Endothelial cell of umbilical vein (primary cell): Measurements from ENCODE around the gene GGT6. TPM values are rescaled to one million over a fixed set of nuclear protein-coding genes. Genes with fewer than 3 reads are reported as not detected.

Experiments used
- BruUV-seq: library from RNA; stranded (reverse); fragments of 400-500 nt; replicated peaks from 2 replicates; lab custom pipeline; 2021; lab: Mats Ljungman, UMichigan
- CTCF ChIA-PET: fragments of 300-600, 350-600 bp; sonication (Branson Sonifier 250); formaldehyde crosslinking; loops from one replicate; lab custom pipeline; 2021; ENCODE audit warnings: antibody characterized with exemption, inconsistent platforms; lab: Charles Lee
- POLR2A ChIA-PET: fragments of 300-600, 350-600 bp; sonication (Branson Sonifier 250); formaldehyde crosslinking; loops from one replicate; lab custom pipeline; 2021; ENCODE audit warnings: antibody characterized with exemption, inconsistent platforms; lab: Charles Lee
- DNase-seq: peaks from one replicate; pipeline ENCODE4 v3.0.0-alpha.2; 2011; ENCODE audit warnings: low read depth, low spot score
- FAIRE-seq: peaks from 2 replicates; lab custom pipeline; 2011; peaks lifted over from hg19 to GRCh38; lab: Jason Lieb, UNC
- H2AFZ ChIP-seq: 2 replicates; pipeline ENCODE4 v1.6.0; 2012; ENCODE audit warnings: low read depth, low read length, control low read depth, inconsistent platforms
- H3K27ac ChIP-seq: 2 replicates; pipeline ENCODE4 v1.5.1; 2011; ENCODE audit warnings: low read depth, mild to moderate bottlenecking, control low read depth, low read length, moderate library complexity; ENCODE audit not compliant: insufficient read depth
- H3K27me3 ChIP-seq, 2 experiments: 2 replicates each; pipeline versions ENCODE4 v1.6.0 to v1.6.1; 2011; ENCODE audit warnings: low read length in 2 of 2, mixed read lengths in 1 of 2; ENCODE audit not compliant: control insufficient read depth in 2 of 2, insufficient read depth in 2 of 2
- H3K36me3 ChIP-seq, 2 experiments: 2 replicates in 1 of 2; 3 replicates in 1 of 2; pipeline ENCODE4 v1.5.1; 2011; ENCODE audit warnings: low read length in 2 of 2, mild to moderate bottlenecking in 1 of 2, moderate library complexity in 1 of 2; ENCODE audit not compliant: control insufficient read depth in 2 of 2, insufficient read depth in 2 of 2; ENCODE audit errors: extremely low read depth in 1 of 2
- H3K4me1 ChIP-seq: 3 replicates; pipeline ENCODE4 v1.5.1; 2011; ENCODE audit warnings: mild to moderate bottlenecking, low read length; ENCODE audit not compliant: control insufficient read depth, insufficient read depth; ENCODE audit errors: extremely low read depth
- H3K4me2 ChIP-seq: 2 replicates; pipeline ENCODE4 v1.6.1; 2011; ENCODE audit warnings: low read length, control low read depth, mixed read lengths; ENCODE audit not compliant: insufficient read depth
- H3K4me3 ChIP-seq, 3 experiments: fragments of 200-600 bp in 1 of 3; sonication (generic), shearing (Covaris generic) in 1 of 3; replicated peaks in 1 of 3; 2 replicates each; pipeline ENCODE4 v1.5.1; 2011 to 2016; ENCODE audit warnings: control low read depth in 3 of 3, low read length in 3 of 3, mild to moderate bottlenecking in 2 of 3, inconsistent platforms in 1 of 3, low read depth in 1 of 3, moderate library complexity in 1 of 3; ENCODE audit not compliant: insufficient read depth in 1 of 3
- H3K79me2 ChIP-seq: 2 replicates; pipeline ENCODE4 v1.6.0; 2012; ENCODE audit warnings: low read length, inconsistent platforms; ENCODE audit not compliant: control insufficient read depth, insufficient read depth
- H3K9ac ChIP-seq: replicated peaks from 2 replicates; pipeline ENCODE3; 2011; ENCODE audit warnings: low read length, control low read depth; ENCODE audit not compliant: insufficient read depth; ENCODE audit errors: extremely low read depth
- H3K9me1 ChIP-seq: replicated peaks from 3 replicates; pipeline ENCODE4 v1.6.0; 2011; ENCODE audit warnings: mild to moderate bottlenecking, low read length; ENCODE audit not compliant: control insufficient read depth, insufficient read depth; ENCODE audit errors: extremely low read depth
- H3K9me3 ChIP-seq: replicated peaks from 2 replicates; pipeline ENCODE4 v1.5.1; 2012; ENCODE audit warnings: low read length, inconsistent platforms; ENCODE audit not compliant: control insufficient read depth, insufficient read depth
- H4K20me1 ChIP-seq: replicated peaks from 2 replicates; pipeline ENCODE3; 2011; ENCODE audit warnings: mild to moderate bottlenecking, low read length; ENCODE audit not compliant: control insufficient read depth, insufficient read depth; ENCODE audit errors: extremely low read depth
- EZH2 ChIP-seq: IDR thresholded peaks from 2 replicates; pipeline ENCODE4 v1.6.1; 2012; ENCODE audit warnings: borderline replicate concordance, low read depth, mild to moderate bottlenecking, moderate library complexity, low read length, inconsistent platforms; ENCODE audit not compliant: severe bottlenecking
- FOS ChIP-seq: IDR thresholded peaks from 2 replicates; pipeline ENCODE4 v1.6.1; 2011; ENCODE audit warnings: mild to moderate bottlenecking, low read length, moderate library complexity, borderline replicate concordance; ENCODE audit not compliant: insufficient read depth
- GATA2 ChIP-seq: IDR thresholded peaks from 2 replicates; pipeline ENCODE4 v1.7.0; 2011; ENCODE audit warnings: low read depth, mild to moderate bottlenecking, moderate library complexity, mixed read lengths, low read length; ENCODE audit not compliant: insufficient read length, insufficient read depth
- JUN ChIP-seq: IDR thresholded peaks from 2 replicates; pipeline ENCODE4 v1.6.1; 2011; ENCODE audit warnings: borderline replicate concordance, low read depth; ENCODE audit not compliant: insufficient read length, insufficient read depth
- MYC ChIP-seq: IDR thresholded peaks from one replicate; pipeline ENCODE4 v1.6.1; 2011; ENCODE audit warnings: mild to moderate bottlenecking, low read depth, low read length
- POLR2A ChIP-seq: IDR thresholded peaks from 2 replicates; pipeline ENCODE4 v1.6.1; 2012; ENCODE audit warnings: low read depth, mild to moderate bottlenecking, control low read depth, low read length
- POLR2AphosphoS5 ChIP-seq: IDR thresholded peaks from 2 replicates; pipeline ENCODE4 v1.6.1; 2012; ENCODE audit warnings: low read depth, mild to moderate bottlenecking, control low read depth, low read length, moderate library complexity; ENCODE audit not compliant: insufficient read depth
- dilution Hi-C: fragments of 300-500 bp; cut with MboI; formaldehyde crosslinking; loops from one replicate; pipeline ENCODE4 v1.15.0; 2019; ENCODE audit warnings: low sequenced_read_pairs; ENCODE audit not compliant: extremely low pct_ligation_motif_present
- intact Hi-C: fragments of 100-400 bp; cut with micrococcal nuclease; formaldehyde crosslinking; loops from one replicate; pipeline ENCODE4 v1.10.0; 2022
- polyA plus RNA-seq, 4 experiments: library from polyadenylated mRNA; depleted of rRNA in 3 of 4; stranded (reverse) in 3 of 4; unstranded in 1 of 4; fragments of >200 nt; gene quantifications; 2 replicates each; pipeline versions ENCODE4 v1.2.1 to v1.2.3, GENCODE V29; 2011 to 2012; ENCODE audit warnings: missing spikeins in 1 of 4
- total RNA-seq: library from RNA; stranded (reverse); gene quantifications from 2 replicates; pipeline ENCODE4 v1.2.3, GENCODE V29; 2021
- TF ChIP-seq, protein P1 (sequence below), 2 donors: IDR thresholded peaks; 1 replicate in 1 of 2; 2 replicates in 1 of 2; pipeline ENCODE4 v1.5.1; 2011; ENCODE audit warnings: low read length in 2 of 2, mild to moderate bottlenecking in 2 of 2, moderate library complexity in 2 of 2, control low read depth in 1 of 2, inconsistent platforms in 1 of 2, low read depth in 1 of 2; ENCODE audit not compliant: insufficient read depth in 1 of 2; ENCODE audit errors: extremely low read depth in 1 of 2
- TF ChIP-seq, protein P2 (sequence below): IDR thresholded peaks from 2 replicates; pipeline ENCODE4 v1.6.1; 2011; ENCODE audit not compliant: insufficient read depth, insufficient read length

Gene GGT6
- total and polyA plus RNA-seq, 2 donors (not counting 3 experiments of a cell fraction or from before 2014, with no cell fraction given) = not detected

DNA sequence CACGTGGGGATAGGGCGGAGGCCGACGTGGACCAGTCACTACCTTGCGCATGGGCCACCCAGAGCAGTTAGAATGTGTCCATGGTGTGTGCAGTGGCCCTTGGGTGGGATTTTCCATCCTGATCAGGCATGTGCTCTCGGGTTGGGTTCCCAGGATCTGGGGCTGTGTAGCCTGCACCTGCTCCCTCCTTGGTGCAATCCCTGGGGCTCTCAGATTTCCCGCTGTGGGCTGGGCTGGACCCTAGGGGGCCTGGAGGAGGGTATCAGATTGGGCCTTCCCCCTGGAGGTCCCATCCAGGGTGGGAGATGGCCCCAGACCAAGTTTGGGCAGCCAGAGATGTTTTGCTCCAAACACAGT is 25.2 kb upstream of the GGT6 start:
- CTCF ChIA-PET = interaction anchor here (1.0 to 2.5 kb wide), 2 partner anchors 10 to 19 kb away, joined by 3 to 16 read pairs; no protein-coding TSS in a partner anchor
- Histone ChIP-seq H3K27me3 (peaks cover 29 to 35% of the 10 kb centered on the region in 2 experiments), H3K9me1 (no peaks in the 10 kb centered on the region), H4K20me1 (no peaks in the 10 kb centered on the region), H2AFZ (no peak overlapping the region), H3K4me2 (no peak overlapping the region), H3K79me2 (no peaks in the 10 kb centered on the region), H3K36me3 (no peaks in the 10 kb centered on the region), H3K4me3 (no peak overlapping the region), H3K4me1 (no peaks in the 10 kb centered on the region), H3K9ac (no peak overlapping the region), H3K9me3 (no peaks in the 10 kb centered on the region), H3K27ac (no peak overlapping the region)
- intact Hi-C loops (no loop called here), dilution Hi-C loops (no loop called here)
- DNase-seq (no peak), FAIRE-seq (no peak)
- TF ChIP-seq FOS = no peak
- POLR2A ChIA-PET = no interaction called here
- BruUV-seq = no TSS peak

DNA sequence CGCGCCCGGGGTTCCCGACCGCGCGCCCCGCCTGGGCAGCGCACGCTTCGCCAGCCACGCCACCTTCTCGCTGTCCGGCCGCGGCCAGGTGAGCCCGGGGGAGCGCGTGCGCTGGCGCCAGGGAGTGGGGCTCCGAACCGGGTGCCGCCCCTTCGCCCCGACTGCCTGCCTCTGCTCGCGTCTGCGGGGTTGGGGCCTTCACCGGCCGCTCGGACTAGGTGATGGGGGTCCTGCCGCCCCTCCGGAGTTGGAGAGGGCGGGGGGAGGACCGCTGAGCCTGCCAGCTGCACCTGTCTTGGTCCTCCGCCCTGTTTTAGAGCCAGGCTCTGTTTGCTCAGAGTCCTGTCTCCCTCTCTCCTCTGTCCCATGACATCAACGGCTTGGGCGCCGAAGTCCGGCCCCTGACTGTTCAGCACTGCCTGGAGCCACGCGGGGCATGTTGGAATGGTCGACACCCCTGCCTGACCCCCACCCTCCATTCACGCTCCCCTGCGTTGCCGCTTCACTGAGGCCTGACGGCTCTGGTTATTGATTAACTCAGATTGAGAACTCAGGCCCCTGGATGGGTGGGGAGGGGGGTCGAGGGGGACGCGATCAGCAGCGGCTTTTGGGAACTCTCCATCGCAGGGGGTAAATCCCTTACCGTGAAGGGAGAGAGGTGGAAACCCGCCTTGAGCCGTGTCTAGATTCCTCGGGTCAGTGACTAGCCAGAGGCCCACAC is 24.7 kb upstream of the GGT6 start:
- Histone ChIP-seq H3K4me3 (no peak overlapping the region), H3K9me3 (no peaks in the 10 kb centered on the region), H3K27me3 (peaks cover 29 to 35% of the 10 kb centered on the region in 2 experiments), H3K4me1 (no peaks in the 10 kb centered on the region), H3K9ac (no peak overlapping the region), H3K4me2 (no peak overlapping the region), H3K79me2 (no peaks in the 10 kb centered on the region), H3K27ac (no peak overlapping the region), H2AFZ (no peak overlapping the region), H3K9me1 (no peaks in the 10 kb centered on the region), H4K20me1 (no peaks in the 10 kb centered on the region), H3K36me3 (no peaks in the 10 kb centered on the region)
- DNase-seq (no peak), FAIRE-seq (no peak)
- TF ChIP-seq POLR2A (no peak), JUN (no peak), GATA2 (no peak), FOS (no peak), EZH2 (no peak), POLR2AphosphoS5 (no peak), MYC (no peak)
- TF ChIP-seq, protein P1, sequence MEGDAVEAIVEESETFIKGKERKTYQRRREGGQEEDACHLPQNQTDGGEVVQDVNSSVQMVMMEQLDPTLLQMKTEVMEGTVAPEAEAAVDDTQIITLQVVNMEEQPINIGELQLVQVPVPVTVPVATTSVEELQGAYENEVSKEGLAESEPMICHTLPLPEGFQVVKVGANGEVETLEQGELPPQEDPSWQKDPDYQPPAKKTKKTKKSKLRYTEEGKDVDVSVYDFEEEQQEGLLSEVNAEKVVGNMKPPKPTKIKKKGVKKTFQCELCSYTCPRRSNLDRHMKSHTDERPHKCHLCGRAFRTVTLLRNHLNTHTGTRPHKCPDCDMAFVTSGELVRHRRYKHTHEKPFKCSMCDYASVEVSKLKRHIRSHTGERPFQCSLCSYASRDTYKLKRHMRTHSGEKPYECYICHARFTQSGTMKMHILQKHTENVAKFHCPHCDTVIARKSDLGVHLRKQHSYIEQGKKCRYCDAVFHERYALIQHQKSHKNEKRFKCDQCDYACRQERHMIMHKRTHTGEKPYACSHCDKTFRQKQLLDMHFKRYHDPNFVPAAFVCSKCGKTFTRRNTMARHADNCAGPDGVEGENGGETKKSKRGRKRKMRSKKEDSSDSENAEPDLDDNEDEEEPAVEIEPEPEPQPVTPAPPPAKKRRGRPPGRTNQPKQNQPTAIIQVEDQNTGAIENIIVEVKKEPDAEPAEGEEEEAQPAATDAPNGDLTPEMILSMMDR (IDR thresholded peaks at IDR 0.05; ENCODE audit: extremely low read depth in 1 of 2, insufficient read depth in 1 of 2, low read depth in 1 of 2, low read length in 2 of 2) = no peak
- TF ChIP-seq, protein P2, sequence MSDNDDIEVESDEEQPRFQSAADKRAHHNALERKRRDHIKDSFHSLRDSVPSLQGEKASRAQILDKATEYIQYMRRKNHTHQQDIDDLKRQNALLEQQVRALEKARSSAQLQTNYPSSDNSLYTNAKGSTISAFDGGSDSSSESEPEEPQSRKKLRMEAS = no peak
- POLR2A ChIA-PET = no interaction called here
- intact Hi-C loops = no loop called here
- CTCF ChIA-PET = interaction anchor here (2.2 kb wide), 1 partner anchor 18 kb away, joined by 24 read pairs; no protein-coding TSS in a partner anchor
- dilution Hi-C loops = no loop called here
- no TSS peak for BruUV-seq
